DOHH2 (cell line): ENCODE measurements around the gene TEX261.

Experiments used
- EZH2phosphoT487 ChIP-seq: fragments of 200-600 bp; sonication (generic); IDR thresholded peaks from 2 replicates; pipeline ENCODE4 v1.6.1; 2017; ENCODE audit warnings: borderline replicate concordance, mild to moderate bottlenecking, antibody characterized with exemption, low read length, moderate library complexity, mixed read lengths
- TF ChIP-seq, protein P1 (sequence below): fragments of 200-600 bp; sonication (generic); IDR thresholded peaks from one replicate; pipeline ENCODE4 v1.5.1; 2014; ENCODE audit warnings: antibody characterized with exemption, mild to moderate bottlenecking, low read depth, low read length; ENCODE audit not compliant: poor library complexity, severe bottlenecking

- TF ChIP-seq, protein P1, sequence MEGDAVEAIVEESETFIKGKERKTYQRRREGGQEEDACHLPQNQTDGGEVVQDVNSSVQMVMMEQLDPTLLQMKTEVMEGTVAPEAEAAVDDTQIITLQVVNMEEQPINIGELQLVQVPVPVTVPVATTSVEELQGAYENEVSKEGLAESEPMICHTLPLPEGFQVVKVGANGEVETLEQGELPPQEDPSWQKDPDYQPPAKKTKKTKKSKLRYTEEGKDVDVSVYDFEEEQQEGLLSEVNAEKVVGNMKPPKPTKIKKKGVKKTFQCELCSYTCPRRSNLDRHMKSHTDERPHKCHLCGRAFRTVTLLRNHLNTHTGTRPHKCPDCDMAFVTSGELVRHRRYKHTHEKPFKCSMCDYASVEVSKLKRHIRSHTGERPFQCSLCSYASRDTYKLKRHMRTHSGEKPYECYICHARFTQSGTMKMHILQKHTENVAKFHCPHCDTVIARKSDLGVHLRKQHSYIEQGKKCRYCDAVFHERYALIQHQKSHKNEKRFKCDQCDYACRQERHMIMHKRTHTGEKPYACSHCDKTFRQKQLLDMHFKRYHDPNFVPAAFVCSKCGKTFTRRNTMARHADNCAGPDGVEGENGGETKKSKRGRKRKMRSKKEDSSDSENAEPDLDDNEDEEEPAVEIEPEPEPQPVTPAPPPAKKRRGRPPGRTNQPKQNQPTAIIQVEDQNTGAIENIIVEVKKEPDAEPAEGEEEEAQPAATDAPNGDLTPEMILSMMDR, result no peak
- no peak for TF ChIP-seq EZH2phosphoT487
Observed at GRCh38 chr2:71008342-71008741, 13.7 kb upstream of the TEX261 start.
